Testis (tissue), 2 donors: ENCODE data around the gene GPX2.

Source experiments
- CTCF ChIP-seq, 3 experiments: fragments of 450-650 bp in 2 of 3; fragments of 200-600 bp in 1 of 3; sonication (generic) in 1 of 3; IDR thresholded peaks; one replicate each; pipeline ENCODE4 v1.5.1; 2016 to 2019; ENCODE audit warnings: antibody characterized with exemption in 3 of 3, mild to moderate bottlenecking in 2 of 3, moderate library complexity in 1 of 3
- POLR2A ChIP-seq: fragments of 450-650 bp; IDR thresholded peaks from one replicate; pipeline ENCODE4 v1.6.1; 2017; ENCODE audit warnings: antibody characterized with exemption, mild to moderate bottlenecking, moderate library complexity

- TF ChIP-seq CTCF (IDR thresholded peaks at IDR 0.05) (no peak), POLR2A (no peak)
Observed at GRCh38 chr14:64891173-64891838, 51.2 kb downstream of the GPX2 start.
